ENCODE results near the gene CYP4V2.

CYP4V2 gene

GRCh38 chr4:186166852-186167512 is 24.4 kb upstream of the CYP4V2 start:
- H3K27ac ChIP-seq (ENCODE audit: low read depth, low read length, poor library complexity, severe bottlenecking): no peak overlapping the region
- H3K27me3 ChIP-seq (ENCODE audit: insufficient read depth, low read length): peaks cover 3% of the 10 kb centered on the region; the same call in 1 of the 2 replicates
- H3K9me2 ChIP-seq (ENCODE audit: low read depth, low read length): no peaks in the 10 kb centered on the region
- no peaks in the 10 kb centered on the region for H3F3A ChIP-seq (ENCODE audit: insufficient read depth, low read length)
- H3K9ac ChIP-seq (ENCODE audit: low read length): no peak overlapping the region
- H4K20me1 ChIP-seq (ENCODE audit: insufficient read depth, low read length): no peaks in the 10 kb centered on the region
- no peaks in the 10 kb centered on the region for H3K4me1 ChIP-seq (ENCODE audit: insufficient read depth, low read length, severe bottlenecking)
- H3K4me3 ChIP-seq (ENCODE audit: low read depth, low read length, poor library complexity, severe bottlenecking): no peak overlapping the region
- H3K4me2 ChIP-seq (ENCODE audit: low read length): no peak overlapping the region
- no peaks in the 10 kb centered on the region for H3K79me2 ChIP-seq (ENCODE audit: insufficient read depth, low read length)
- no peaks in the 10 kb centered on the region for H3K9me3 ChIP-seq (ENCODE audit: low read length)
- H3K36me3 ChIP-seq (ENCODE audit: insufficient read depth, low read length): no peaks in the 10 kb centered on the region
- no peak overlapping the region for H2AFZ ChIP-seq (ENCODE audit: low read length)
- TF ChIP-seq CTCF (IDR thresholded peaks at IDR 0.05; ENCODE audit: low read length) (no peak), EZH2 (IDR thresholded peaks at IDR 0.05; ENCODE audit: borderline replicate concordance, low read length) (no peak)

- Histone ChIP-seq H3K27ac (ENCODE audit: low read depth, low read length, poor library complexity, severe bottlenecking) (no peak overlapping the region), H3K79me2 (ENCODE audit: insufficient read depth, low read length) (no peaks in the 10 kb centered on the region), H3F3A (ENCODE audit: insufficient read depth, low read length) (no peaks in the 10 kb centered on the region), H3K9ac (ENCODE audit: low read length) (no peak overlapping the region), H4K20me1 (ENCODE audit: insufficient read depth, low read length) (no peaks in the 10 kb centered on the region), H3K4me2 (ENCODE audit: low read length) (no peak overlapping the region), H3K4me3 (ENCODE audit: low read depth, low read length, poor library complexity, severe bottlenecking) (no peak overlapping the region), H3K36me3 (ENCODE audit: insufficient read depth, low read length) (no peaks in the 10 kb centered on the region), H3K27me3 (ENCODE audit: insufficient read depth, low read length) (peaks cover 3% of the 10 kb centered on the region; the same call in 1 of the 2 replicates), H3K4me1 (ENCODE audit: insufficient read depth, low read length, severe bottlenecking) (no peaks in the 10 kb centered on the region), H3K9me2 (ENCODE audit: low read depth, low read length) (no peaks in the 10 kb centered on the region), H2AFZ (ENCODE audit: low read length) (no peak overlapping the region), H3K9me3 (ENCODE audit: low read length) (no peaks in the 10 kb centered on the region)
- TF ChIP-seq EZH2 (IDR thresholded peaks at IDR 0.05; ENCODE audit: borderline replicate concordance, low read length) (no peak), CTCF (IDR thresholded peaks at IDR 0.05; ENCODE audit: low read length) (no peak)
These were observed 23.8 kb upstream of the CYP4V2 start for GRCh38 chr4:186167605-186168004.

GRCh38 chr4:186168750-186169149 is 22.6 kb upstream of the CYP4V2 start:
- Histone ChIP-seq H3K4me3 (ENCODE audit: low read depth, low read length, poor library complexity, severe bottlenecking) (no peak overlapping the region), H4K20me1 (ENCODE audit: insufficient read depth, low read length) (no peaks in the 10 kb centered on the region), H3K27ac (ENCODE audit: low read depth, low read length, poor library complexity, severe bottlenecking) (no peak overlapping the region), H3F3A (ENCODE audit: insufficient read depth, low read length) (no peaks in the 10 kb centered on the region), H3K27me3 (ENCODE audit: insufficient read depth, low read length) (peaks cover 3% of the 10 kb centered on the region; the same call in 1 of the 2 replicates), H3K4me1 (ENCODE audit: insufficient read depth, low read length, severe bottlenecking) (no peaks in the 10 kb centered on the region), H3K4me2 (ENCODE audit: low read length) (no peak overlapping the region), H3K9me2 (ENCODE audit: low read depth, low read length) (no peaks in the 10 kb centered on the region), H3K9me3 (ENCODE audit: low read length) (no peaks in the 10 kb centered on the region), H3K79me2 (ENCODE audit: insufficient read depth, low read length) (no peaks in the 10 kb centered on the region), H3K36me3 (ENCODE audit: insufficient read depth, low read length) (no peaks in the 10 kb centered on the region), H2AFZ (ENCODE audit: low read length) (no peak overlapping the region), H3K9ac (ENCODE audit: low read length) (no peak overlapping the region)
- TF ChIP-seq EZH2 (IDR thresholded peaks at IDR 0.05; ENCODE audit: borderline replicate concordance, low read length) (no peak), CTCF (IDR thresholded peaks at IDR 0.05; ENCODE audit: low read length) (no peak)

Data from OCI-LY1 (cell line).